T-helper 22 cell (primary cell): Measurements from ENCODE around the gene PPP2R2D.

Experiments used
- DNase-seq: peaks from one replicate; pipeline ENCODE4 v3.0.0-alpha.2; 2020; ENCODE audit warnings: low read depth

The PPP2R2D gene

GRCh38 chr10:131900350-131901152 is at the start of gene PPP2R2D:
PPP2R2D (plus strand) TSS chr10:131901008; CDS start chr10:131901149, 141 bp downstream.
- DNase-seq: peak; percentile 92

GRCh38 chr10:131851346-131851745 is 49.5 kb upstream of the PPP2R2D start:
- no peak for DNase-seq

GRCh38 chr10:131852176-131852822 is 48.5 kb upstream of the PPP2R2D start:
- no peak for DNase-seq

DNA sequence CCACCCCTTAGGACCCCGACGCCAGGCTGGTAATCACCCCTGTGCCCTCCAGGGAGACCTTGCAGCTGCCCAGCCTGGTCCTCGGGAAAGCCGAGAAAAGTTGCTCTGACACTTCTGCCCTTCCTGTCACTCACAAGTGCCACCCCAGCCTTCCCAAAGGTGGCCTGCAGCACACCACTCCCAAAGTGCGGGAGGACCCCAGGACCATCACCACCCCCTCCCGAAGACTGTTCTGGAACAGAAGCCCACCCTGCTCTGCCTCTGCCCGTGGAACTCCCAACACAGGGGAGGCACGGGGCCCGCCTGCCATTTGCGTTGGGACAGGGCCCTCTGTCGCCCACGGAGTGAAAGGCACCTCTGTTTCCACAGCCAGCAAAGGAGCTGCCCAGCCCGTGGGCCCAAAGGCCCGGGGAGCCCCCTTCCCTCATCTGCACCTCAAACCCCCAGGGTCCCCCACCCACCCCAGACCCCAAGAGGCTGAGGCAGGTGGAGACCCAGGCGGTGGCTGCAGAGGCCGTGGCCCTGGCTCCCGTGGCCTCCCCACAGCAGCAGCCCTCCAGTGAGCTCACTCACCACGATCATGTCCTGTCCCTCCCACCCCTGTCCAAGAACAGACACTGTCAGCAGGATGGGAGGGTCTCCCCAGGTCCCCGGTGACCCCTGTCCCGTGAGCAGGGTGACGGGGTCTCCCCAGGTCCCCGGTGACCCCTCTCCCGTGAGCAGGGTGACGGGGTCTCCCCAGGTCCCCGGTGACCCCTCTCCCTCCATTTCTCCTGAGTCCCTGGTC is 47.8 kb upstream of the PPP2R2D start:
- no peak for DNase-seq

DNA sequence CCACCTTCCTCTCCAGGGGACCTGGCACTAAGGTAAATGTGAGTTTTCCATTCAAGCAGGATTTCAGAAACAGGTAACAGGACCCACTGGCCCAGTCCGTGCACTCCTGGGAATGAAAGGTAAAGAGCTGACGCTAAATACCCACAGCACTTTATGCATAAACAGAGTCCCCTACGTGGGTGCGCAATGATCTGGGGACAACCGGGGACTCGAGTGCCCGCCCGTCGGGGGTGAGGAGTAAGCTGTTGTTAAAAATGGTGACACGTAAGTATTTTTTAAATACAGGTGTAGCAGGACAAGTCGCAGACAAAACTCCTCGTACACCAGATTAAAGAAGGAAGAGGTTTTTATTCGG is 47.2 kb upstream of the PPP2R2D start:
- DNase-seq: no peak

GRCh38 chr10:131854579-131855335 is 46.1 kb upstream of the PPP2R2D start:
- no peak for DNase-seq

- DNase-seq: no peak
Measured at GRCh38 chr10:131855461-131856401, 45.1 kb upstream of the PPP2R2D start.

- DNase-seq: no peak
Measured at GRCh38 chr10:131856441-131857094, 44.2 kb upstream of the PPP2R2D start.

GRCh38 chr10:131857156-131858117 is 43.4 kb upstream of the PPP2R2D start:
- DNase-seq: no peak

- DNase-seq: no peak
Measured at GRCh38 chr10:131858118-131858515, 42.7 kb upstream of the PPP2R2D start.

- no peak for DNase-seq
Measured at GRCh38 chr10:131858583-131859340, 42.0 kb upstream of the PPP2R2D start.

DNA sequence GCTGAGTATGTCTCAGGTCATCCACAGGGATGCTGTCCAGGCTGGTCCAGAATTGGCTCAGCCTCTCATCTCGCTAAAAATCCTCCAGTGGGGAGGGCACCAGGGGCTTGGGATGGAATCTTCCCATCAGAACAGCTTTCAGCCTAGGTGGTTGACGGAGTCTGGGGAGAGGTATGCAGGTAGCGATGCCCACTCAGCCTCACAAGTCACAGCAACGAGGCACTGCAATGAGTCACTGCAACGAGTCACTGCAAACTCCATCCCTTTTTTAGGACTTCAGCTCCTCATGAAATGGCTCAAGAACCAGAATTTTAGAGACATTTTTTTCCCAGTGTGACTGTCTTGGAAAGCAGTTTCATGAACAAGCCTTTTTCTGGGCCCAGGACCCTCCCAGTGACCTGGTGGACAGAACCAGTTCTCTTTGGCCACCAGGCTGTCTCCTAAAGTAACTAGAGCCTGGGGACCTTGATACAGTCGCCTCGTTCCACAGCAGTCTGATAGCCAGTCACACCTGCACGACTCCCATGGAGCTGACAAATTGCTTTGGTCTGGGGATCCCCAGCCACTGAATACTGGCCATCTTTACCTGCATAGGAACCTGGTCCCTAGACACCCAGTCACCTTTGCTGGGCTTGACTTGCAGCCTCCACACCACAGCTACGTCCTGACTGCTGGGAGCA is 41.3 kb upstream of the PPP2R2D start:
- DNase-seq: no peak

GRCh38 chr10:131860311-131860710 is 40.5 kb upstream of the PPP2R2D start:
- DNase-seq: no peak

DNA sequence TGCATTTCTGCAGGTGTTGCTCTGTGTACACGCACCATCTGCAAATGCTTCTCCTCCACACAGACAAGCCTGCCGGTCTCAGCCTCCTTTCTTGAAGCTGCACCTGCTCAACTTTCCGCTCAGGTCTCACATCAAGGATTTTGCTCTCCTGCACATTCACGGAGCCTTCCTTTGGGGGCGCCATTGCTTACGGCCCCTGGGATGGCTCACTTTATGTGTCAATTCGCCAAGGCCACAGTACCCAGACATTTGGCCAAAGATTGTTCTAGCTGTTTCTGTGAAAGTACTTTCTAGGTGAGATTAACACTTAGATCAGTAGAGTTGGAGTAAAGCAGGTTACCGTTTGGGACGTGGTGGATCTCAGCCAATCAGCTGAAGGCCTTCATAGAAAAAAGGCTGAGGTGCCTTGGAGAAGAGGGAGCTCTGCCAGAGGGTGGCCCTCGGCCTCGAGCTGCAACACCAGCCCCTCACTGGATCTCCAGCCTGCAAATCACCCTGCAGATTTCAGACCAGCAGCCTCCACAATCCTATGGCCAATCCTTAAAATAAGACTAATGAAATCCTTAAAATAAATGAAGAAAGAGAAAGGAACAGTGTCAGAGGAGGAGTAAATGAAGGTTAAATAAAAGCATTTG is 39.9 kb upstream of the PPP2R2D start:
- no peak for DNase-seq

- no peak for DNase-seq
Measured at GRCh38 chr10:131862548-131862947, 38.3 kb upstream of the PPP2R2D start.

- DNase-seq: no peak
Measured at GRCh38 chr10:131865223-131865917, 35.4 kb upstream of the PPP2R2D start.

GRCh38 chr10:131866673-131867072 is 34.1 kb upstream of the PPP2R2D start:
- DNase-seq: no peak
